Activated CD8-positive, alpha-beta memory T cell treated with anti-CD3 and anti-CD28 coated beads for 4 hours (primary cell): ENCODE results near the gene NT5C1A.

Experiments
- DNase-seq, 2 donors: peaks; one replicate each; pipeline ENCODE4 v3.0.0-alpha.2; 2020; ENCODE audit warnings: low read depth in 2 of 2

The NT5C1A gene

DNA sequence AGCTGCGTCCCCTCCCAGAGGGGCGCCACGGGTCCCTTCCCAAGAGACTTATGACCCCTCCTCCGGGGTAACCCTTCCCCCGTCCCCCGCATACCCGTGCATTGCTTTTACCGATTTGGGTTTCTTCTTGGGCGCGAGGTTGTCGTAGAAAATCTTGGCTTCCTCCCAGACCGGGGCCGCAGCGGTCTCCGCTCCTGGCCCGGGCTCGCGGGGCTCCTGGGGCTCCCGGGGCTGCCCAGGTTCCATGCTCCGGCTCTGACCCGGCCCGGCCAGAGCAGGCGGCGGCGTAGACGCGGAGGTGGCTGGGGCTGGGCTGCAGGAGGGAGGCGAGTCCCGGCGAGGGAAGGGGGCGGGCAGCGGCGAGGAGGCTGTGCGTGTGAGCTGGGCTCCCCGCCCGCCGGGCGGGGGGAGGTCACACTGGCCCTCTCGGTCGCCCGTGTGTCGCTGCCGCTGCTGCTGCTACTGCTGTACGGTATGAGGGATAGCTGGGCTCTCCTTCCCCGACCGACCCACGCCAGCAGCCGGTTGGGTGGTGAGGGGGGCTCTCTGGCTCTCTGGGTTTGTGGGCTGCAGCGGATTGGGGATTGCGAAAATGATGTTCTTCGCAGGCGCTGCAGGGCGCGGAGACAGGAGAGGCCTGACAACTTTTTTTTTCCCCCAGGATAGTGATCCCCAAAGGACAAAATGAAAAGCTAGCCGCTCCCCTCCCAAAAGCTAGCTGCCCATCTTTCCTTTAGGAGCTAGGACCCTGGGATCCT lies at the start of gene NT5C1A:
NT5C1A (minus strand) TSS at position 315 of the 758 bp plus-strand sequence; CDS start at position 246, 69 bp downstream.
- DNase-seq: no peak

DNA sequence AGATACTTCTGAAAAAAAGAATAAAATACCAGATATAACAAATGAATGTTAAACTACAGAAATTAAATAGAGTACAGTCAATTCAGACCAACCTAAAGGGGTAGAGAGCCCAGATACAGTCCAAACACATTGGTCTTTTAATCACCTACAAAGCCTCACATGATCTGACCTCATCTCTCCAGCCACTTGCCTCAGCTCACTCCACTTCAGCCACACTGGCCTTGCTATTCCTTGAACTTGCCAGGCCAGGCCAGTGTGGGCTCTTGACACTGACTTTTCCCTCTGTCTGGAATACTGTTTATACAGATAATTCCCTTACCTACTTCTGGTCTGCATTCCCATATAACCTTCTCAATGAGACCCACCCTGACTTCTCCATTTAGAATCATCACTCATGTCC lies 49.8 kb upstream of the NT5C1A start:
- DNase-seq: no peak

DNA sequence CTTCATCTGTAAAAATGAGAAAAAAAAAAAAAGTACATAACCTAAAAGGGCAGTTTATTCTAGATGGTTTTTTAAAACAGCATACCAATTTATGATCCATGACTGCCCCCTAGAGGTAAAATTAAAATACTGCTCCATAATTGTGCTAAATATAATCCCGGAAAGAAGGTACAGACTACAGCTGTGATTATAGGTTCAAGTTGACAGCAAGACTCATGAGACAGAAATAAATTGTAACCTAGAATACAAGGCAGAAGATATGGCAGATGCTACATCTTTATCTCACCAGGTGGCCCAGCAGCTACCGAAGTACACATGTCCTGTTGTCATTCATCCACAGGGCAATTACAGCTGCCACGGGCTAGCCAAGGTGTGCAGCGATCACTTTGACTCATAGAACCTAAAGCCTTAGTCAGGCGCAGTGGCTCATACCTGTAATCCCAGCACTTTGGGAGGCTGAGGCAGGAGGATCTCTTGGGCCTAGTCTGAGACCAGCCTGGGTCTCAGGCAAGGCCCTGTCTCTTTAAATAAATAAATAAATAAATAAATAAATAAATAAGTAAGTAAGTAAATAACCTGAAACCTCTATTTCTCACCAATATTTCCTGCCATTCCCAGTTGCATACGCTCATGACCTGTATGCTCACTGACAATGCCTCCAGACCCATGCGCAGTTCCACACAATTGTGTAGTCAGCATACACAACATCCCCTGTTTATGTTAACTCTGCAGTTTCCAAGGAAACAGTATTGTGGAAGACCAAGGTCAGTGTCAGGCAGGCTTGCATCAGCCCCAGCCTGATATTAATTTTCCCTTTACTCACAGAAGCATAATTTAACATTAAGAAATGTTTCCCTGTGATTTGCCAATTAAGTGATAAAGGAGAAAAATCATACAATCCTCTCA lies 48.4 kb upstream of the NT5C1A start:
- DNase-seq: no peak

DNA sequence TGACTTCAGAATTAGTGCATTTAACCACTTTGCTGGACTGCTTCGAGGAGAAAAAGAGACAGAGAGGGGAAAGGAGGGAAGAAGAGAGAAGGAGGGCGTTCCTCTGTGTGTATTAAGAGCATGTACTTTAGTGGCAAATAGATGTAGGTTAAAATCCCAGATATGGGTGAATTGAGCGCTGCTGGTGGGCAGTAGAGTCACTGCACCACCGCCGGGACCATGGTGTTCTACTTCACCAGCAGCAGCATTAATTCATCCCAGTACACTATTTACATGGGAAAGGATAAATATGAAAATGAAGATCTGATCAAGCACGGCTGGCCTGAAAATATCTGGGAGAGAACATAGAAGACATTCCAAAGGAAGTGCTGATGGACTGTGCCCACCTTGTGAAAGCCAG lies 45.9 kb upstream of the NT5C1A start:
- DNase-seq: no peak

DNA sequence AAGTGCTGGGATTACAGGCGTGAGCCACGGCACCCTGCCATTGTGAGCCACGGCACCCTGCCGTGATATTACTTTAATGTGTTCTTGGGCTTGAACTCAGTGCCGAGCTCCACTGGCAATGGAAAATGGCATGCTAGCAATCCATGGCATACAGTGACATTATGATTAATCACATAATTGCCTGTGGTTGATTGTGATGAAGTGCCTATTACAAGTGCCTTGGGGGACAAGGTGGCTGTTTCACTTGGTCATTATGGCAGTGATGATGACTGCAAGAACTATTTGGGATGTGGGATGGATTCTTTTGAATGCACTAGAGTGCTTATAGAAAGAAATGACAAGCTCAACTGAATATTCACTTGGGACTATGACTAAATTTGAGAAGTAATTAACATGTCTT lies 41.6 kb upstream of the NT5C1A start:
- no peak for DNase-seq

DNA sequence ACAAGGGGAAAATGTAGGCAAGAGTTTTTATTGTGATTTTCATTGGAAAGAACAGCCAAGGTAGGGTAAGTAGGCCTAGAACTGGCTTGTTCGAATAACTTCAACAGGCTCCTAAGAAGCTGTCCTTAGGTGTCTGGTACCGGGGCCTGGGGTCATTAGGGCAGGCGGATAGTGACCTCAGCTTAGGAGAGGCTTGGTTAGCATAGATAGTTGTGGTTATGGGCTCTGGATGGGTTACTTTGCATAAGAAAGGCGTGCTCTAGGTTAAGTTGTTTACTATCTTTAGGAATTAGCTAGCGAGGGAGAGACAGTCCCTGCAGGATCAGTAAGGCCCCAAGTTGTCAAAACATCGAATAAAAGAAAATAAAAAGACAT lies 40.0 kb upstream of the NT5C1A start:
- DNase-seq: no peak

DNA sequence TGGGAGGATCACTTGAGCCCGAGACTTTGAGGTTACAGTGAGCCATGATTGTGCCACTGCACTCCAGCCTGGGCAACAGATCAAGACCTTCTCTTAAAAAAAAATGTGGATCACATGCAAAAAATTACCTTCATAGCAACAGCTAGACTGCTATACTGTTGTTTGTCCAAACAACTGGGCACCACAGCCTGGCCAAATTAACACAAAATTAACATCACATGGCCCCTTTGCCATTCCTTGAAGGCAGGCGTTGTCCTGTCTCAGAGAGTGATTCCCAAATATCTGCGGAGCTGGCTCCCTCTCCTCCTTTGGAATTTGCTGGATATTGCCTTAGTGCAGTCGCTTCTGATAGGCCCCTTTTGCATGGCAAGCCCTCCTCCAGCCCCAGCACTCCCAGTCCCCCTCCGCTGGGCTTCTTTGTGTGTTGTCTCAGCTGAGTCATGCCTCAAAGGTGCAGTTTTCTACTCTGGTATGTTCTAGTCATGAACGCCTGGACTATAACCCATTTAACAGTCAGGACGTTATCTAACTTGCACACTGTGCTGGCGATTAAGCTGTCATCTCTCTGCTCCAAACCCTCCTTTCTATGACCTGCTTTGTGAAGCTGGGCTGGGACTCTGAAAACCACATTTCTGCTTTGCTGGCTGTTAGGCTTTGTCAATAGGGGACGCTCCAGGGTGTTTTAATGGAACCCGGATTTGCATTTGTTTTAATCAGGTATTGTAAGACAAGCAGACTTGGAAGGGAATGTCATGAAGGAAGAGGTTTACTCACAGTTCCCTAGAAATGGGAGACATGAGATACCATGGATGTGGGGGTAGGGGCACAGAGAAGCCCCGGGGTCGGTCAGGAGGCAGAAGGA lies 39.4 kb upstream of the NT5C1A start:
- no peak for DNase-seq

DNA sequence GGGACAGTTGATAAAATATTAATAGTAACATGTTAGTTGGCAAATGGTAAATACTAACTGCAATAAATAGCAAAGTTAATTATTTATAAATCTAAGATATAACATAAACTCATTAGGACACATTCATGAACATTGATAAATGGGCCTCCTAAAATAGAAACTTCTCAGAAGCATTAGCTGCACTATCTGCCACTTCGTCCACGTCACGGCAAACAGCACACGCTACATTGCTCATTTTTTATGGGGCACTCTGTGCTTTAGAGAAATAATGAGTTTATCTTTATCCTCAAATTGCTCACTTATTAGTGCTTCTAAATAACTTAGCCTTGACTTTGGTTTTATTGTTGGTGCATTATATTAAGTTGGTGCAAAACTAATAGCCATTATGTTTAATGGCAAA lies 35.6 kb upstream of the NT5C1A start:
- no peak for DNase-seq

DNA sequence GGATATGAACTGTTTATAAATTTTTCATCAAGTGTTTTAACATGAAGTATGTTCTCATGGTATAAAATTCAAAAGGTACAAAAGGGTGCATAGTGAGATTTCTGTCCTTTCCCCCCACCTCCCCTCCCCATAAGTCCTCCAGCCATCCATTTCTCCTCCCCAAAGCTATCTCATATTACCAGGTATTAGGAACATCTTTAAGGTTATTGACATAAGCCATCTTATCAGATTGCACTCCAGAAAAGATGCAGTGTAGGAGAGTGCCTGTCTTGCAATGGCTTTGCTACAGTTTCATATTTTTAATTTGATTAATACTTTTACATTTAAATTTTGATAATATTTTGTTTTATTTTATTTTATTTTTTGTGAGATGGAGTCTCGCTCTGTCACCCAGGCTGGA lies 32.9 kb upstream of the NT5C1A start:
- no peak for DNase-seq

DNA sequence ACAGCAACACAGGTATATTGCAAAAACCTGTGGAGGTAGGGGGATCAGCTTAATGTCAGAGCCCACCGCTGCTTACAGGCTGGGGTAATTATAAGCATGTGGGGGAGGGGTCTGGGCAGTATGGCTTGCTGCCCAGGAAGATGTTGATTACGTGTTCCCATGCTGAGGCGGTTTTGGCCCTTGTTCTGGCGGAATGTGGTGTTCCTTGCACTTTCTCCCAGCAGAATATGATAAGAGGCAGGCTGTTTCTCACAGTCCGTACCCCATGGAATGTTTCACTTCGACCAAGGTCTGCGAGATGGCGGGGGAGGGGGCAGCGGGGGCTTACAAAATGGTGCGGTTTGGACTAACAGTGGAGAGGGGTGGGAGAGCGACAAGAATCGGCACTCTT lies 29.1 kb upstream of the NT5C1A start:
- DNase-seq: no peak

DNA sequence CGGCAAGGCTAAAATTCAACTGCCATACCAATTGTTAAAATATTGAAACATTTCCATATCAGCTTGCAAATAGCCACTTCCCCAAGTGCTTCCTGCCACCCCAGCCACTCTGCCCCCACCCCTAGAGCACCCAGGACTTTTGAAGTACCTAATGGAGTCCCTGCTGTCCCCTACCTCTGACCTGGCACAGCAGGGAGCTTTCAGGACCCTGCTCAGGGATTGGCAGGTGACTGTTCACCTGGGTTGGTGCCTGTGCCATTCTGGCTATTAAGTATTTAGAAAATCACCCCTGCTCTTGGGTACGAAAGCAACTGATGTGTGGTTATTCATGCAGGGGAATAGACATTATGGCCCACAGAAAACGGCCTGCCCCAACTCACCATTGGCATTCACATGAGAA lies 28.4 kb upstream of the NT5C1A start:
- DNase-seq: no peak

DNA sequence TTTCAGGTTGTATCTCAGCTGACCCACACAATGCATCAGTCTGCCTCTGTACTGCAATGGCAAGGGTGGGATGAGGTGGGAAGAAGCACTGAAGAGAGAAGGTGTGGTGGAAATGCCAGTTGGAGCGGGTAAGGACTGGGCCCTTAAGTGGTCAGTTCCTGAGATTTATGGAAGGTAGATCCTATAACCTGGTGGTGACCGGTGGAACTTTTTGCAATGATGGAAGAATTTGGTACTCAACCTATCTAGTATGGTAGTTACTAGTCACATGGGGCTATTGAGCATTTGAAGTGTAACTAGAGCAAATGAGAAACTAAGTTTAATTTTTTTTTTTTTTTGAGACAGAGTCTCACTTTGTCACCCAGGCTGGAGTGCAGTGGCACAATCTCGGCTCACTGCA lies 27.5 kb upstream of the NT5C1A start:
- no peak for DNase-seq

DNA sequence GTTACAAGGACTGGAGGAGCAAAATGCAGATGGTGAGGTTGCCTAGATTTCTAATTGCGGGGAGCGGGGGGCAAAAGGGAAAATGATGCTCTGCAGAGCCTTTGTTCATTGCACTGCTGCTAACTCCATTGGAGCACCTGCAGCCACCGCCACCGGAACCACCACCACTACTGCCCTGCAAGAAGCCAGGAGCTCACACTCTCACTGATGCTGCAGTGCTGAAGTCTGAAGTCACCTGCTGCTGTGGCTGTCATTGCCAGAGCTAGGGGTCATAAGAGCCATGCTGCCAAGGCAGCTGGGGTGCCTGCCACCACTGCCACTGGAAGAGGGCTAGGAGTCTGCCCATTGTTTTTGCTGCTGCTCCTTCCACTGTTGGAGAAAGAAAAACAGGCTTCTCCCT lies 26.7 kb upstream of the NT5C1A start:
- DNase-seq: no peak

DNA sequence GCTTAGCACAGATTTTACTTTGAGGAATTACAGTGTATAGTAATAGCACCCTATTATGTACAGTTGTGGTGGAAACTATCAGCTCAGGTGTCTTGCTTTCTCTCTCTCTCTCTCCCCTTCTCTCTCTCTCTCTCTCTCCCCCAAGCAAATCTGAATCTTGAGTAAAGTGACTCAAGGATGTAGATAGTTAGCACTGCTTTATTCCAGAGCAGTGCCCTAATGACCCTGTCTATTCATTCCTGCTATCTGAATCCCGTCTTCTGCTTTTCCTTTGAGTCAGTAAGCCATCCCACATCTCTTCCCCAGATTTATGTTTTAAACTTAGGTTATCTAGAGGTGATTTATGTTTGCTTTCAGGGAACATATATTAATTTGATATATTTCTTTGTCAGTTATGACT lies 24.5 kb upstream of the NT5C1A start:
- no peak for DNase-seq

DNA sequence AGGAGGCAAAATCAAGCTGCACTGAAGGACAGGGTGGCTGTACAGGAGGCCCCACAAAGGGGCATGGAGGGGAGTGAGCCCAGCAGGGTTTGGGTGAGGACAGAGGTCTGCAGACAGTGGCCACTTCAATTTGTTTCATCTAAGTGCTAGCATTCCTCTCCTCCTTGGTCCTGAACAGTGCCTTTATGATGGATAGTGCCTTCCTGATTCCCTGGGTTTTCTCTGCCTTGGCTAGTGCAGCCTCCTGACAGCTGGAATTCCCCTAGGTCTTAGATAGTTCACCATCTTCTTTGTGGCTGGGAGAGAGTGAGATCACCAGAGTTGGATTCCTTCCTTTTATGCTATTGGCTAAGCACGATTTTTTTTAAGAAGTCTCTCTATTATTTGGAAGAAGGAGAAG lies 23.1 kb upstream of the NT5C1A start:
- DNase-seq: no peak

DNA sequence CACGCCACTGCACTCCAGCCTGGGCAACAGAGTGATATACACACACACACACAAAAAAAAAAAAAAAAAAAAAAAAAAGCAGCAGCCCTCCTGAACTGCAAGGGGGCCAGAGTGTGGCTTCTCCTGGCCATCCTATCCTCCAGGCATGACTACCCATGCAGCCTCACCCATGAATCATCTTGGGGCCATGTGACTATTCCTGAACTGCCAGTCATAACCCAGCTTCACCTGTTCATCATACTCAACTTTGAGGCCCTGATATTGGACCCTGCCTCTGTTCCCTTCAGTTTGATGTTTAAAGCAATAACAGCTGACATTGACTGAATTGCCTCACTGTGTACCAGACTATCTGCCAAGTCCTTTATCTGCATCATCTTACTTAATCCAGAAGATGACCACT lies 22.1 kb upstream of the NT5C1A start:
- no peak for DNase-seq

DNA sequence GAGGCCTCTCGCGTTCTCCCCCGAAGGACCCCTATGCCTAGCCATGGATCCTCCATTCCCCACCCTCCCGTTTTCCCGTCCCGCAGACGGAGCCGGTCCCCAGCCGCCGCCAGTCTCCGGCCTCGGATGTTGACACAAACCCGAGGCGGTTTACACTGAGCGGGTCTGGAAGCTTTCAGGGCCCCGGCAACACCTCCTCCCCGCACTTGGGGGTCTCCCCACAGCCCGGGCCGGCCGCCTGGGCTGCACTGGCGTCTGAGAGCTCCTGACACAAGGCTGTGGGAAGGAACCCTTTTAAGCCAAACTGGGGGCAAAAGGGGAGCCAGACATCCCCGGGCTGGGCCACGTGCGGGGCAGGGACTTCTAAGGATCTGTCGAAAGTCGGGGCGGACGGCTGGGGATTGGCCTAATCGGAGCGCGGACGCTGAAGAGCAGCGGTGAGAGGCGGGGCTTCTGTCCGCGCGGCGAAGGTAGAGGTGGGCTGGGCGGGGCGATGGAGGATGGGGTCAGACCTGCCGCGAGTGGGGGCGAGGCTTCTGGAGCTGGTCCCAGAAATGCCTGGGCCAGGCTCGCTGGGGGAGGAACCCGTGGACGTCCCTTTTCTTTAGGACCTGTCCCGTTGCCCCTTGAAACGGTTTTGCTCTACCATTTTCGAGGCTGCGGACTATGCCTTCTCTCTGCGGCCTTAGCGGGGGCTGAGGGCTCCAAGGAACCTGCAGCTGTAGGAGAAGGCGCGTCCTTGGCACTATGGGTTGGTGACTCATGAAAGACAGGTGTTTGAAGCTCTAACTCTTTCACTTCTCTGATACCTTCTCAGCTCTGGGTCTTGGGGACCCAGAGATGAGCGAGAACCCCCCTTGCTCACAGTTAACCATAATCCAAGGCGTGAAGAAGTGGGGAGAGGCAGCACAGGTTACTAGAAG lies 20.5 kb upstream of the NT5C1A start:
- DNase-seq: no peak

DNA sequence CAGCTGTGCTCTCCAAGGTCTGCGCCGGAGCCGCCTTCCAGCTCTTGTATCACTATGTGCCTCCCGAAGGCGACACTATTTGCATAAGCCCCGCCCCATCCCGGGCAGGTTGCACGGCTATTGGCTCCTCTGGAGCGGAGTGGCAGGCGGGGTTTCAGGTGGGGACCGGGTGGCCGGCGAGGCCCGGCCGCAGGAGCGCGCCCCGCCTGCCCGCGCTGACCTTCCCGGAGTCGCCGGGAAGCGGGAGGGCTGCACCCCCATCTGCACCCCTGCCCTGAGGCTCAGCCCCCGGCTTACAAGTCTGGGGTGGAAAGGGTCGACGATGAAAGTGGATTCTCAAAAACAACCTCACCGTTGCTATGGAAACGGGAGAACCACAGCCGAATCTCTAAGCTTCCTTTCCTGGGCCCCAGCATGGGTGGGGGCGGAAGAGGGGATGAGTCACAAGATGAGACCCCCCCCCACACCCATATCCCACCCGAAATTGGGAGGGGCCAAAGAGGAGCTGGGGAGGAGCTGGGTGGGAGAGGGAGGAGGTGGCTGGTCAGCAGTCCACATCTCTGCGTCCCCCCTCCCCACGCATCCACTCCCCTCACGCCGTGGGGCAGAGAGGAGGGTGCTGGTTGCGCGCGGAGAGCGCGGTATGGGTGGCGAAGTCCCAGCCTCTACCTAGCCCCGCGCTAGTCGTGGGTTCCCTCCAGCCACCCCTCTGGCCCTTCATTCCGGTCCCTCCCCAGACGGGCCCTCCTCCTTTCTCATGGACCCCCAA lies 19.7 kb upstream of the NT5C1A start, which contains the start of gene HPCAL4:
HPCAL4 (minus strand) TSS at position 51 of the 769 bp plus-strand sequence. CDS start 6,830 bp downstream, outside the sequence.
- peak; percentile 77 to 87 for DNase-seq

DNA sequence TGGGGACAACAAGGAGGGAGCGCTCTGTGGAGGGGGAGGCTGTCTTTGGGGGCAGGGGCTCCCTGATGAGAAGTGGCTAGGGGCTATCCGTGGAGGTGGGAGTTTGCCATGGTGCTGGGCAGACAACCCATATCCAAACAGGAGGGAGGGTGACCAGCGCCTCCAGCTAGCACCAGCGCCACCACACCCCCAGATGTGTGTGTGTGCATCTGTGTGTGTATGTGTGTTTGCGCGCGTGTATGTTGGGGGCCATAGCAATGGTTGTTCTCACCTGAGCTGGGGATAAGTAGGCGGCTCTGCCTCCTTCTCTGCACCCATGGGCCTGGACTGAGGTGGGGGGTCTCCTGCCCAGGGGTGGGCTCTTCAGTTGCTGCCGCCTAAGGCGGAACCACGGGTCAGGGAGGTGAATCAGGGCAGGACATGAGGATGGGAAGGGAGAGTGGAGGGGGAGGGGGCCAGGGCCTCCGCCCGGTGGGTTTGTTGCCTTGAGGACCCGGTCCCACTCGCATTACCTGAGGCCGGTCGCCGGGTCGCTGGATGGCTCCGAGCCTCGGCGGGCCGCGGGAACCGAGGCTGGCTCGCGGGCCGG lies 19.0 kb upstream of the NT5C1A start:
- DNase-seq: no peak

DNA sequence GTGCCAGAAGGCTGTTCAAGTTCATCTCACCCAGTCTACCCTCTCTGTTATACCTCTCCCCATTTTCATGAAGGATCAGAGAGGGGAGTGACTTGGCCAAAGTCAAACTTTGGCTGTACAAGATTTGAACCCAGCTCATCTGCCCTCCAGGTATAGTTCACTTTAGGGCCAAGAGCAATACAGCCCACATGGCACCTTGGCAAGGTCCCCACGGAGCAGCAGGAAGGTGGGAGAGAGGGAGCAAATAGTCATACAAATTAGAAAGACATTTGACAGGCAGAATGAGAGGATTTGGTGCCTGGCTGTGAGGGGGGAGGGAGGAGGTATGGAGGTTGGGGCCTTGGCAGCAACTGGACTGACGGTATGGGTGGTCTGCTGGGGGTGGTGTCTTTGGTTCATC lies 18.3 kb upstream of the NT5C1A start:
- DNase-seq: no peak
